ENCODE data around the gene PCYOX1L.

DNA sequence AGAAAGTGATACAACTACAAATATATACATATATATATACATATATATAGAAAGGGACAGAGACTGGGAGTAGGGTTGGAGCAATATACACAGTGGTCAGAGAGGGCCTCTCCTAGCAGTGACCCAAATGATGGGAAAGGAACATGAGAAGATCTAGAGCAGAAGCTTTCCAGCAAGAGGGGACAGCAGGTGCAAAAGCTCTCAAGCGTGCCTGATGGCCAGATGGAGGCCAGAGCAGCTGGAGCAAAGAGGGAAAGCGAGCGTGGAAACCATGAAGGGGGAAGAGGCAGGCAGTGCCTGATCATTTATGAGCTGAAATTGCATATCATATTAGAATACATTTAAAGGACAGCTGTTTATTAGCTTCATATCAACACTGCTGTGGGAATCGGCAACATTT, 20.1 kb upstream of the PCYOX1L start:
- TF ChIP-seq, protein P1, sequence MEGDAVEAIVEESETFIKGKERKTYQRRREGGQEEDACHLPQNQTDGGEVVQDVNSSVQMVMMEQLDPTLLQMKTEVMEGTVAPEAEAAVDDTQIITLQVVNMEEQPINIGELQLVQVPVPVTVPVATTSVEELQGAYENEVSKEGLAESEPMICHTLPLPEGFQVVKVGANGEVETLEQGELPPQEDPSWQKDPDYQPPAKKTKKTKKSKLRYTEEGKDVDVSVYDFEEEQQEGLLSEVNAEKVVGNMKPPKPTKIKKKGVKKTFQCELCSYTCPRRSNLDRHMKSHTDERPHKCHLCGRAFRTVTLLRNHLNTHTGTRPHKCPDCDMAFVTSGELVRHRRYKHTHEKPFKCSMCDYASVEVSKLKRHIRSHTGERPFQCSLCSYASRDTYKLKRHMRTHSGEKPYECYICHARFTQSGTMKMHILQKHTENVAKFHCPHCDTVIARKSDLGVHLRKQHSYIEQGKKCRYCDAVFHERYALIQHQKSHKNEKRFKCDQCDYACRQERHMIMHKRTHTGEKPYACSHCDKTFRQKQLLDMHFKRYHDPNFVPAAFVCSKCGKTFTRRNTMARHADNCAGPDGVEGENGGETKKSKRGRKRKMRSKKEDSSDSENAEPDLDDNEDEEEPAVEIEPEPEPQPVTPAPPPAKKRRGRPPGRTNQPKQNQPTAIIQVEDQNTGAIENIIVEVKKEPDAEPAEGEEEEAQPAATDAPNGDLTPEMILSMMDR (IDR thresholded peaks at IDR 0.05; ENCODE audit: control extremely low read depth in 1 of 3, insufficient read depth in 1 of 3, low read depth in 1 of 3, low read length in 3 of 3) = no peak
- no peak for TF ChIP-seq TEAD4 (IDR thresholded peaks at IDR 0.05; ENCODE audit: low read depth, low read length)
- TF ChIP-seq KDM1A (IDR thresholded peaks at IDR 0.05; ENCODE audit: borderline replicate concordance, low read length) = no peak
